MCF 10A (cell line): ENCODE results near the gene TM9SF4. TPM values are rescaled to one million over a fixed set of nuclear protein-coding genes. Genes with fewer than 3 reads are reported as not detected.

ENCODE experiments used
- BruUV-seq: library from RNA; stranded (reverse); fragments of 400-500 nt; replicated peaks from 2 replicates; lab custom pipeline; 2021; lab: Mats Ljungman, UMichigan
- CTCF ChIA-PET: fragments of 300-600 bp; sonication (Branson Sonifier 250); formaldehyde crosslinking; extraction: SDS; loops from one replicate; lab custom pipeline; 2021; ENCODE audit warnings: antibody characterized with exemption, inconsistent platforms; lab: Yijun Ruan, JAX
- POLR2A ChIA-PET: fragments of 300-600, 350-650 bp; sonication (Branson Sonifier 250); formaldehyde crosslinking; extraction: SDS; loops from one replicate; lab custom pipeline; 2020; ENCODE audit warnings: antibody characterized with exemption, inconsistent platforms; lab: Yijun Ruan, JAX
- DNase-seq: peaks from one replicate; pipeline ENCODE4 v3.0.0-alpha.2; 2018; ENCODE audit not compliant: unreplicated experiment
- H3K27ac Mint-ChIP-seq: one replicate; pipeline ENCODE4 v1.8.0; 2022; ENCODE audit warnings: mild to moderate bottlenecking, low read depth, mixed read lengths; ENCODE audit not compliant: unreplicated experiment
- H3K27me3 Mint-ChIP-seq: one replicate; pipeline ENCODE4 v1.8.0; 2022; ENCODE audit warnings: mixed read lengths; ENCODE audit not compliant: insufficient read depth, unreplicated experiment
- H3K36me3 Mint-ChIP-seq: one replicate; pipeline ENCODE4 v1.8.0; 2022; ENCODE audit warnings: mild to moderate bottlenecking, moderate library complexity, mixed read lengths; ENCODE audit not compliant: insufficient read depth, unreplicated experiment
- H3K4me1 Mint-ChIP-seq: one replicate; pipeline ENCODE4 v1.8.0; 2022; ENCODE audit warnings: mixed read lengths; ENCODE audit not compliant: insufficient read depth, unreplicated experiment
- H3K4me3 Mint-ChIP-seq: one replicate; pipeline ENCODE4 v1.8.0; 2022; ENCODE audit warnings: mild to moderate bottlenecking, moderate library complexity, mixed read lengths; ENCODE audit not compliant: unreplicated experiment
- H3K9me3 Mint-ChIP-seq: one replicate; pipeline ENCODE4 v1.8.0; 2022; ENCODE audit warnings: mixed read lengths; ENCODE audit not compliant: unreplicated experiment
- CTCF ChIP-seq: fragments of 200-600 bp; IDR thresholded peaks from one replicate; pipeline ENCODE4 v1.8.0; 2022; ENCODE audit warnings: antibody characterized with exemption, mild to moderate bottlenecking; ENCODE audit not compliant: unreplicated experiment
- intact Hi-C: fragments of 100-400 bp; cut with micrococcal nuclease; formaldehyde crosslinking; loops from 2 replicates; pipeline ENCODE4 v1.14.1; 2022
- total RNA-seq: library from RNA; stranded (reverse); gene quantifications from 2 replicates; pipeline ENCODE4 v1.2.3, GENCODE V29; 2022

TM9SF4 gene
- total RNA-seq, 1 experiment from 2014 or later, result 52.3 TPM

- H3K9me3 Mint-ChIP-seq, result no peaks in the 10 kb centered on the region
- no peak for DNase-seq
- POLR2A ChIA-PET, result interaction anchor here (0.9 to 1.5 kb wide), 3 partner anchors 8 to 13 kb away, joined by 3 to 5 read pairs (median 4); no protein-coding TSS in a partner anchor
- H3K27ac Mint-ChIP-seq, result no peak overlapping the region
- no TSS peak for BruUV-seq
- CTCF ChIA-PET, result no interaction called here
- H3K36me3 Mint-ChIP-seq, result peaks cover 76% of the 10 kb centered on the region
- no peak overlapping the region for H3K4me3 Mint-ChIP-seq
- H3K4me1 Mint-ChIP-seq, result peaks cover 12% of the 10 kb centered on the region
- TF ChIP-seq CTCF, result no peak
- no peaks in the 10 kb centered on the region for H3K27me3 Mint-ChIP-seq
- intact Hi-C loops, result no loop called here
Observed at GRCh38 chr20:32216179-32217142, 106.9 kb downstream of the TM9SF4 start.

Other genes with a start within 250 kb of the TM9SF4 start
- not detected in 2 replicates for gene DUSP15, start 239.2 kb upstream of the TM9SF4 start, total RNA-seq
- 0.19 TPM in 1 of 2 replicates, not detected in the other for gene TTLL9, start 239.1 kb upstream of the TM9SF4 start, total RNA-seq
- gene PDRG1, start 157.7 kb upstream of the TM9SF4 start, total RNA-seq, result 12.2 and 16.3 TPM in 2 replicates
- gene XKR7, start 141.6 kb upstream of the TM9SF4 start, total RNA-seq, result not detected in 2 replicates
- gene CCM2L, start 99.3 kb upstream of the TM9SF4 start, total RNA-seq, result not detected in 2 replicates
- gene HCK, start 57.5 kb upstream of the TM9SF4 start, total RNA-seq, result not detected in 2 replicates
- 18.4 and 18.6 TPM in 2 replicates for gene PLAGL2, start 98.0 kb downstream of the TM9SF4 start, total RNA-seq
- 43.1 and 43.9 TPM in 2 replicates for gene POFUT1, start 98.2 kb downstream of the TM9SF4 start, total RNA-seq
- gene KIF3B, start 167.9 kb downstream of the TM9SF4 start, total RNA-seq, result 21.7 and 28.7 TPM in 2 replicates
- 58.9 and 69.9 TPM in 2 replicates for gene ASXL1, start 248.6 kb downstream of the TM9SF4 start, total RNA-seq